ENCODE measurements around the gene AKAP6. TPM values are rescaled to one million over a fixed set of nuclear protein-coding genes. Genes with fewer than 3 reads are reported as not detected.

The AKAP6 gene
- total and polyA plus RNA-seq, 2 of the 8 experiments (the other 6 are each of a cell fraction or from before 2014, with no cell fraction given): 0.09 to 0.89 TPM

- WGBS, 2 experiments (ENCODE audit: extremely low coverage in 1 of 2, insufficient coverage in 1 of 2, insufficient read length in 1 of 2, insufficient replicate concordance in 2 of 2, low coverage in 1 of 2, low lambda C conversion rate in 2 of 2, missing lambda C conversion rate in 1 of 2): 86% methylated on average over 1 of the region's 1 CpG; no CpG with 5 or more reads in 1 of the 2 experiments
- no peak overlapping the region for H2BK20ac ChIP-seq (ENCODE audit: low read length)
- FAIRE-seq (no peak), DNase-seq (ENCODE audit: low read depth in 1 of 2, low spot score in 2 of 2) (no peak)
- no peak overlapping the region for H3K9ac ChIP-seq (replicated peaks in 1 of 4; ENCODE audit: extremely low read depth in 1 of 4, low read depth in 3 of 4, low read length in 3 of 4)
- H4K91ac ChIP-seq (replicated peaks; ENCODE audit: insufficient read length, low read length): no peak overlapping the region
- H3K36me3 ChIP-seq (ENCODE audit: control insufficient read depth in 2 of 4, insufficient read depth in 4 of 4, low read length in 3 of 4): no peaks in the 10 kb centered on the region
- H4K8ac ChIP-seq (ENCODE audit: extremely low read depth, insufficient read depth, low read length): no peak overlapping the region
- H2BK12ac ChIP-seq (ENCODE audit: low read depth, low read length): no peak overlapping the region
- H3K56ac ChIP-seq (replicated peaks; ENCODE audit: insufficient read length, low read depth, low read length): no peak overlapping the region
- no peaks in the 10 kb centered on the region for H4K20me1 ChIP-seq (replicated peaks in 1 of 2; ENCODE audit: control insufficient read depth in 1 of 2, insufficient read depth in 2 of 2, low read length in 2 of 2)
- no peak overlapping the region for H3K4me2 ChIP-seq (ENCODE audit: insufficient read depth in 1 of 2, low read depth in 2 of 2, low read length in 2 of 2)
- H3K23me2 ChIP-seq (ENCODE audit: low read depth, low read length): no peaks in the 10 kb centered on the region
- H3K4ac ChIP-seq (replicated peaks; ENCODE audit: insufficient read length, low read depth, low read length): no peak overlapping the region
- no peak overlapping the region for H2AK5ac ChIP-seq (ENCODE audit: low read depth, low read length)
- H3K79me1 ChIP-seq (ENCODE audit: low read depth, low read length): no peaks in the 10 kb centered on the region
- ChIA-PET CTCF (ENCODE audit: partially characterized antibody) (no interaction called here), POLR2A (ENCODE audit: partially characterized antibody) (no interaction called here)
- TF ChIP-seq SP2 (IDR thresholded peaks at IDR 0.05; ENCODE audit: low read length) (no peak), JUN (IDR thresholded peaks at IDR 0.05; ENCODE audit: low read depth, low read length) (no peak), CBX8 (IDR thresholded peaks at IDR 0.05; ENCODE audit: borderline replicate concordance, low read depth, low read length) (no peak)
- no peaks in the 10 kb centered on the region for H3K79me2 ChIP-seq (ENCODE audit: control insufficient read depth in 1 of 2, insufficient read depth in 2 of 2, low read length in 2 of 2)
- H3K23ac ChIP-seq (ENCODE audit: insufficient read length): no peak overlapping the region
- no peaks in the 10 kb centered on the region for H3K9me3 ChIP-seq (ENCODE audit: insufficient read depth in 2 of 2, low read depth in 1 of 2, low read length in 1 of 2)
- no peaks in the 10 kb centered on the region for H3K27me3 ChIP-seq (replicated peaks in 1 of 4; ENCODE audit: control insufficient read depth in 3 of 4, extremely low read depth in 1 of 4, insufficient read depth in 3 of 4, low read length in 3 of 4)
- H3K14ac ChIP-seq (ENCODE audit: insufficient read length): no peak overlapping the region
- H2BK15ac ChIP-seq (ENCODE audit: low read length): no peak overlapping the region
- no peak overlapping the region for H3K4me3 ChIP-seq (ENCODE audit: extremely low read depth in 1 of 4, insufficient read depth in 2 of 4, low read depth in 3 of 4, low read length in 4 of 4)
- H3K27ac ChIP-seq (ENCODE audit: low read depth, low read length): no peak overlapping the region
- H3K4me1 ChIP-seq (replicated peaks in 1 of 4; ENCODE audit: control insufficient read depth in 3 of 4, insufficient read depth in 4 of 4, low read length in 3 of 4): no peaks in the 10 kb centered on the region
- H2AFZ ChIP-seq (ENCODE audit: low read length): no peak overlapping the region
- H4K5ac ChIP-seq (ENCODE audit: insufficient read length, low read depth, low read length): no peak overlapping the region
- no peak overlapping the region for H3K18ac ChIP-seq (ENCODE audit: extremely low read depth, low read length)
- H2BK120ac ChIP-seq (replicated peaks; ENCODE audit: low read depth, low read length): no peak overlapping the region
- no peak overlapping the region for H2BK5ac ChIP-seq (ENCODE audit: low read depth, low read length)
Measured at GRCh38 chr14:32324601-32325000, 4.5 kb upstream of the AKAP6 start.
